HG03378 (cell line): ENCODE measurements around the gene HCAR1.
"Not testable (repeated sequence)": the region's sequence is repeated elsewhere in the genome, so short reads cannot be mapped to it uniquely, and the experiment has no call there.

Experiments
- ATAC-seq: cut with Tn5 transposase; IDR thresholded peaks from one replicate; pipeline ENCODE4 v1.9.1; 2021; ENCODE audit warnings: mild to moderate bottlenecking, moderate library complexity; ENCODE audit not compliant: unreplicated experiment

The HCAR1 gene

DNA sequence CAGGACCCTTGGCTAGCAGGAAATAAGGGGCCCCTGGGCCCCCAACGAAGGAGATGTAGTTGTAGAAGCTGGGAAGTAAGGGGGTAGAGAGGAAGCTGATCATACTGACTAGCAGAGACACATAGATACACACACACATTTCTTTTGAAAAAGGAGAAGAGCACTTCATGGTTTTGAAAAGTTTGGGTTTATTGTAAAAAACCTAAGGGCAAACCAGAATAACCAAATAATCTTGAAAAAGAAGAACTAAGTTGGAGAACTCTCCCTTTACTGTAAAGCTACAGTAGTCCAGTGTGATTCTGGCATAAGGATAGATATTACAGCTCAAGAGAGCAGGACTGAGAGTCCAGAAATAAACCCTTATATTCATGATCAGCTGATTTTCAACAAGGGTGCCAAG lies 8.3 kb downstream of the HCAR1 start:
- ATAC-seq = no peak

DNA sequence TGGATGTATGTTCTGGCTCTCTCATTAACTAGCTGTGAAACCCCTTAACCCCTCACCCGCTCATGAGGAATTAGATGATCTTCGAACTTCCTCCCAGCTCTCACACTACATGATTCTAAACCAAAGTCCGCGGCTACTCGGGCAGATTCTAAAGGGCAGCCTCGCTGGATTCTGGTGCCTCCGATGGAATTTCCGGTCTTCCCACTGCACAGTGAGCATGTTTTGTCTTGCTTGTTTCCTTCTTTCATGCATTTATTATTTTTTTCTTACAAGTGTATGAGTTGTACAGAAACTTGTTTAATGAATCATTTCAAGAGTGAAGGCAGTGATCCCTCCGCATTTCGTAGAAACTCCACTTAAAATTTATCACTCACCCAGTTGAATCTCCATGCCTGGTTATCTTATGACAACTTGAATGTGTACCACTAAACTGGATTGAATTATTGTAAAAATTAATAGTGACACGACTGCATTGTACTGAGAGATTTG lies 9.5 kb downstream of the HCAR1 start:
- ATAC-seq = no peak

DNA sequence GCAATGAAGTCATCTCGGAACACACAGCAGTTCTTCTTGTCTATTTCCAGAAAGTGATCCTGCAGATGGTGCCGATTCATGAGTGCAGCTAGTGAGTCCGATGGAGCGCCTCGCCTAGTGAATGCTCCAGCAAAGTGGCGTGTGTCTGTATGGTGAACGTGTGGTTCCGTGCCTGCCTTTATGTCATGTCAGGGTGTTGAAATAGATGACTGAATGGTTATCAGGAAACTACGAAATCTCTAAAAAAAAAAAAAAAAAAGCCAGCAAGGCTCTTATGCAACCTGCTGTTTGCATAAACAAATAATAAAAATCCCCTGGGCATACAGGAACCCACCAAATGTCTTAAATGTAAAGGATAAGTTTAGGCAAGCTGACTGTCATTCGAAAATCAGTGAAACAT lies 14.0 kb downstream of the HCAR1 start, which contains the start of gene HCAR3:
Gene HCAR3 (minus strand): TSS at position 154 of the 400 bp plus-strand sequence. CDS start 74 bp downstream, at position 80.
- not testable (repeated sequence) for ATAC-seq

DNA sequence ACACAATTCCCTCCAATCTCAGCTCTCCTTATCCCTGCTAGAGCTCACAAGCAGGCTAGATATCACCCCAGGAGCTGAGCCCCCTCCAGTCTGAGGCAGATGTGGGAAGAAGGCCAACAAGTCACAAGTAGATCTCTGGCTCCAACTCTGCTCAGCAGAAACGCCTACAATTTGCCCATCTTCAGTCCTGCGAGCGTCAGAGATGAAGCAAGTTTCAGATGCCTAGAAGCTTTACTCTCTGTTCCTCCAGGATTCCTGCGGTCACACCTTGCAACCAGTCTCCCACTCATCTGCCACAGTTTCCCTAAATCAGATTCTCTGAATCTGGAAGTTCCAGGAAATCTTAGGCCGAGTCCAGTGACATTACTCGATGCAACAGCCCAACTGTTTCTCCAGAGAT lies 15.4 kb downstream of the HCAR1 start:
- ATAC-seq = not testable (repeated sequence)

DNA sequence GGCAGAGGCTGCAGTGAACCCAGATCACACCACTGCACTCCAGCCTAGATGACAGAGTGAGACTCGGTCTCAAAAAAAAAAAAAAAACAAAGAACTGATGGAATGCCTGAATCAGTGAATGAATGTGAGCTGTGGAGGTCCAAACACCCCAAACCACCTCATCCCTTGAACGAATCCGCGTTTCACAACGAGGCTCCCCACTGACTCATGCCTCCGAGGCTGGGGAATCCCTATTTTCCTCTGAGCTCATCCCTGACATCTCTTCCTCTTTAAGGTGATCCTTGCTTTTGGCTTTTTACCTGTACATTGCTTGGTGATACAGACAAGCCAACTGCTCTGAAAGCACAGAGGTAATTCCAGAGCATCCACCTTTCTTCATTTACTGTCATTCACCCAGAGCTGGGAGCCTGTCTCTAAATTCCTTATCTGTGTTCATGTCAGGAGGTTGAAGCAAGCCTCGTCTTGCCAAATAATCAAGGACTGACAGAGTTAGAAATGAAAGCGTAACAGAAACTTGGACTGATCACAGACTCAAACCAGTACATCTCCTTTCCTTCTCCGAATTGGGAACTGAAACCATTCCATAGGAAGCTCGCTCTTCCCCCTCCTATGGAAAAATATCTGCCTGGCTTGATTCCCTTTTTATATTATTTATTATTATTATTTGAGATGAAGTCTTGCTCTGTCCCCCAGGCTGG lies 17.0 kb downstream of the HCAR1 start:
- not testable (repeated sequence) for ATAC-seq

DNA sequence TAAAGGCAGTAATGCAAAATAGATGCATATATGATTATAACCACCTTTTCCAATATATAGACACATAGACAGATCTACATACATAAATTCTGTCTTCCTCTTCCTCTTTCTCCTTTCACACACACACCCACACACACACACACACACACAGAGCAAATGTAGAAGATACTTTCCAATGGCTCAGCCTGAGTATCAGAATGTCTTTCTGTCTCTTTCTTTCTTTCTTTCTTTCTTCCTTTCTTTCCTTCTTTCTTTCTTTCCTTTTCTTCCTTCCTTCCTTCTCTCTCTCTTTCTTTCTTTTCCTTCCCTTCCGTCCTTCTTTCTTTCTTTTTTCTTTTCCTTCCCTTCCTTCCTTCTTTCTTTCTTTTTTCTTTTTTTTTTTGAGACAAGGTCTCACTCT lies 19.4 kb downstream of the HCAR1 start:
- not testable (repeated sequence) for ATAC-seq

DNA sequence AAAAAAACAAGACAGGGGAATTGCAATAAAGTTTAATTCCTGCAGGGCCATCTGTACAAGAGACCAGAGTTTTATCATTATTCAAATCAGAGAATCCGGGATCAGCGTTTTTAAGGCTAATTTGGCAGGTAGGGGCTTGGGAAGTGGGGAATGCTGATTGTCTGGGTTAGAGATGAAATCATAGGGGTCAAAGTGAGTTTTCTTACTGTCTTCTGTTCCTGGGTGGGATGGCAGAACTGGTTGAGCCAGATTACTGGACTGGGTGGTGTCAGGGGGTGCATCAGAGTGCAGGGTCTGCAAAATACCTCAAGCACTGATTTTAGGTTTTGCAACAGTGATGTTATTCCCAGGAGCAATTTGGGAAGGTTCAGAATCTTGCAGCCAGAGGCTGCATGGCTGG lies 20.3 kb downstream of the HCAR1 start:
- ATAC-seq = not testable (repeated sequence)

DNA sequence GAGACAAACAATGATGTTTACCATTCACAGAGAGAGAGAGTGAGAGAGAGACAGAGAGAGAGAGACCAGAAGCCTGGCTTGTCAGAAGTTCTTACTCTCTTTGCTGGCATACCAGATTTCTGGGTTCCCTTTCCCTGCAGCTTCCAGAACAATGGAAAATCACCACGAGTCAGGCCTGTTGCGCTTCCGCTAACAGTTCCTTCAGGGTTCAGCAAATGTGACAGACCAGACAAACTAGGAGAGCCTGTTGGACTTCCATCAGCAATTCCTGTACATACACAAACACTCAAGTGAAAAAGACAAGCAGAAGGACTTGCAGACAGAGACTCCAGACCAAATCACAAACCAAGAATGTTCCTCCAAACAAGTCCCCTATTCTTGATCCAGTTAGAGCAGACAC lies 21.4 kb downstream of the HCAR1 start:
- ATAC-seq = not testable (repeated sequence)

DNA sequence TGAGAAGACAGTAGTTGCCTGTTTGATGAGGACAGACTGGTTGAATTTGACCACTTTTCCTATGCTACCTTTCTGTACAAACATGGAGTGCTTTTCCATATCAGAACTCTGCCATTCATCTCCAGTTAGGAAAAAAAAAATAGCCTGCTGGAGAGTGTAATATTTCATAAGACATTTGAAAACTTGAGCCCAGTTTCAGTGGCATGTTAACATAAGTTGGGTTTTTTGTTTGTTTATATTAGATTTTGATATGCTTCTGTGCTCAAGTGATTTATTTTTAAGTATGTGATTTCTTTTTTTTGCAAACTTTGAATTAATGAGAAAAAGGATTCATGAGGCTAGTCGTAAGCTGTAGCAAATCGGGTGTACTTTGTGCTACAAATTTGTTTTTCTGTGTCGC lies 26.8 kb downstream of the HCAR1 start:
- ATAC-seq = not testable (repeated sequence)

DNA sequence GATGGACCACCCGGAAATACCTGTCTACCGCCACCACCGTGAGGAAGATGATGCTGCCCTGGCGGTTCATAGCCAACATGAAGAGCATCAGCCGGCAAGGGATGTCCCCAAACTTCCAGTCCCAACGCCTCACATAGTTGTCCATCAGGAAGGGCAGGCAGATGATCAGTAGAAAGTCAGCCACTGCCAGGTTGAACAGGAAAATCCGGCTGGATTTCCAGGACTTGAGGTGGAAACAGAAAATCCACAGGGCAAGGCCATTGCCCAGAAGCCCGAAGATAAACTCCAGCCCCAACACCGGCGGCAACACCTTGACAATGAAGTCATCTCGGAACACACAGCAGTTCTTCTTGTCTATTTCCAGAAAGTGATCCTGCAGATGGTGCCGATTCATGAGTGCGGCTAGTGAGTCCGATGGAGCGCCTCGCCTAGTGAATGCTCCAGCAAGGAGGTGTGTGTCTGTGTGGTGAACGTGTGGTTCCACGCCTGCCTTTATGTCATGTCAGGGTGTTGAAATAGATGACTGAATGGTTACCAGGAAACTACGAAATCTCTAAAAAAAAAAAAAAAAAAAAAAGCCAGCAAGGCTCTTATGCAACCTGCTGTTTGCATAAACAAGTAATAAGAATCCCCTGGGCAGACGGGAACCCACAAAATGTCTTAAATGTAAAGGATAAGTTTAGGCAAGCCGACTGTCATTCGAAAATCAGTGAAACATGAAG lies 27.6 kb downstream of the HCAR1 start, which contains the start of gene HCAR2:
Gene HCAR2 (minus strand): TSS at position 468 of the 722 bp plus-strand sequence. CDS start 74 bp downstream, at position 394.
- ATAC-seq = not testable (repeated sequence)

DNA sequence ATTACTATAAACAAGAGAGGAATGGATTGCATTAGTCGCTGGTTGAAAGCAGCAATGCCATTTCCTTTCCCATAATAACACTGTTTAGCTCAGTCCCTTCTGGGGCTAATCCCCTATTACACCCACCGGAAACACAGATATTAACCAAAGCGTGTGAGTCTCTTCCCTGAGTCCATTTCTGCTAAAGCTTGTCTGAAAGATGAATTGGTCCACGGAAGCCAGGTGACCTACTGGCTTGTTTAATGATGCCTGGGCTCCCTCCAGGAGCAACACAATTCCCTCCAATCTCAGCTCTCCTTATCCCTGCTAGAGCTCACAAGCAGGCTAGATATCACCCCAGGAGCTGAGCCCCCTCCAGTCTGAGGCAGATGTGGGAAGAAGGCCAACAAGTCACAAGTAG lies 29.2 kb downstream of the HCAR1 start:
- ATAC-seq = not testable (repeated sequence)

DNA sequence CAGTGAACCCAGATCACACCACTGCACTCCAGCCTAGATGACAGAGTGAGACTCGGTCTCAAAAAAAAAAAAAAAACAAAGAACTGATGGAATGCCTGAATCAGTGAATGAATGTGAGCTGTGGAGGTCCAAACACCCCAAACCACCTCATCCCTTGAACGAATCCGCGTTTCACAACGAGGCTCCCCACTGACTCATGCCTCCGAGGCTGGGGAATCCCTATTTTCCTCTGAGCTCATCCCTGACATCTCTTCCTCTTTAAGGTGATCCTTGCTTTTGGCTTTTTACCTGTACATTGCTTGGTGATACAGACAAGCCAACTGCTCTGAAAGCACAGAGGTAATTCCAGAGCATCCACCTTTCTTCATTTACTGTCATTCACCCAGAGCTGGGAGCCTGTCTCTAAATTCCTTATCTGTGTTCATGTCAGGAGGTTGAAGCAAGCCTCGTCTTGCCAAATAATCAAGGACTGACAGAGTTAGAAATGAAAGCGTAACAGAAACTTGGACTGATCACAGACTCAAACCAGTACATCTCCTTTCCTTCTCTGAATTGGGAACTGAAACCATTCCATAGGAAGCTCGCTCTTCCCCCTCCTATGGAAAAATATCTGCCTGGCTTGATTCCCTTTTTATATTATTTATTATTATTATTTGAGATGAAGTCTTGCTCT lies 30.5 kb downstream of the HCAR1 start:
- ATAC-seq = not testable (repeated sequence)

DNA sequence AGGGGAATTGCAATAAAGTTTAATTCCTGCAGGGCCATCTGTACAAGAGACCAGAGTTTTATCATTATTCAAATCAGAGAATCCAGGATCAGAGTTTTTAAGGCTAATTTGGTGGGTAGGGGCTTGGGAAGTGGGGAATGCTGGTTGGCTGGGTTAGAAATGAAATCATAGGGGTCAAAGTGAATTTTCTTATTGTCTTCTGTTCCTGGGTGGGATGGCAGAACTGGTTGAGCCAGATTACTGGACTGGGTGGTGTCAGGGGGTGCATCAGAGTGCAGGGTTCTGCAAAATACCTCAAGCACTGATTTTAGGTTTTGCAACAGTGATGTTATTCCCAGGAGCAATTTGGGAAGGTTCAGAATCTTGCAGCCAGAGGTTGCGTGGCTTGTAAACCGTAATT lies 33.7 kb downstream of the HCAR1 start:
- not testable (repeated sequence) for ATAC-seq

DNA sequence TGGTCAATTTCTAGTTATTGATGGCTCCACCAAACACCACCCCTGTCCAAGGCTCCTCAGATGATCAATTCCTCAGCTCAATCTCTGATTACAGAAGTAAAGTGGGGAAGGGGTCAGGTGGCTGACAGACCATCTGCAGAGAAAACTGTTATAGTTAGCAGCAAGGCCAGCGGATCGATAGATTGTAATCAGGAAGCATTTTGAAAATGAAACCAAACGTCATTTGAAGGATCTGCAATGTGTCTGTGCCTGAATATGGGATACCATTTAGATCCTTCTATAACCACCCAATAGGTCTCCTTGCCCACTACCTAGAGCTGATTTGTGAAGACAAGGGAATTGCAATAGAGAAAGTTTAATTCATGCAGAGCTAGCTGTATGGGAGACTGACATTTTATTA lies 39.1 kb downstream of the HCAR1 start:
- no peak for ATAC-seq

DNA sequence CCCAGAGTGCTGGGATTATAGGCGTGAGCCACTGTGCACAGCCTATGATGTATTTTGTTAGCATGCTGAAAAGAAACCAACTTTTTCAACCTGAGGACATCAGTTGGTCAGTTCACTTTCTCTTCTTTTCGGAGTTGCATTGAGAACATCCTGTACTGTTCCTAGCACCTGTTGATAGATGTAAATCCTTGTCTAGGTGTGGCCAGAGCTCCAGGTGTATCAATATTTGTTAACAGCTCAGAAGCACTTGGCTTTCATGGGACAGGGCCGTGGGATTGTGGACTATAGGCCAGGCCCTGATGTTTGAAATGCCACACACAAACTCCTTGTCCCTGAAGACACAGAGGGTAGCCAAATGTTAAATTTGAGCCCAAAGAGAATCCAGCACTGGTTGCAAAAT lies 42.4 kb downstream of the HCAR1 start:
- no peak for ATAC-seq

DNA sequence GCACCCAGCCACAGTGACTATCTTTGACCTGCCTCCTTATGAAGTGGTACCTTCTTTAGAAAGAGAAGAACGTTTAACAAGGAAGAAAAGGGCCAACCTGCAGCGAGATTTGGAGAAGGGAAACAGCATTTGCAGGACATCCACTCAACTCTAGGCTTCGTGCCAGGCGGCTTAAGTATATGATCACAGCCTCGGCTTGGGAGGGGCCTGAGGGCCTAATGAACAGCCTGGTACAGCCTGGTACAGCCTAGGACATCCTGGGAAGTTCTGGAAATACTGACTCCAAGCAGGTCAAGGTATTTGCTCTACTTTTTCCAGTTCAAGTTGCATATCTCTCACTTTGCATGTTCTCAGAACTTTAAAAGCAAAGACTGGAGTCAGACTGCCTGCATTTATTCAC lies 43.6 kb downstream of the HCAR1 start:
- ATAC-seq = no peak

DNA sequence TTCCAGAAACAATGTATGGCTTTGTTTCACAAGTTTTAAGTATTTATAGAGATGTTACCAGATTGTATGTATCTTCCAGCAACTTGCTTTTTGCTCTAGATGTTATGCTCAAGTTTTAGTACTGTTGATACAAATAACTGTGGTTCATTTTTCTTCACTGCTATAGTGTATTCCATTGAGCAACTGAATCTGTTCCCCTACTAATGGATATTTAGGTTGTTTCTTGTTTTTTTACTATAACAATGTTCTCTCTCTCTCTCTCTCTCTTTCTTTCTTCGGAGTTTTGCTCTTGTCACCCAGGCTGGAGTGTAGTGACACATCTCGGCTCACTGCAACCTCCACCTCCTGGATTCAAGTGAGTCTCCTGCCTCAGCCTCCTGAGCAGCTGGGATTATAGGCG lies 44.1 kb downstream of the HCAR1 start:
- no peak for ATAC-seq

DNA sequence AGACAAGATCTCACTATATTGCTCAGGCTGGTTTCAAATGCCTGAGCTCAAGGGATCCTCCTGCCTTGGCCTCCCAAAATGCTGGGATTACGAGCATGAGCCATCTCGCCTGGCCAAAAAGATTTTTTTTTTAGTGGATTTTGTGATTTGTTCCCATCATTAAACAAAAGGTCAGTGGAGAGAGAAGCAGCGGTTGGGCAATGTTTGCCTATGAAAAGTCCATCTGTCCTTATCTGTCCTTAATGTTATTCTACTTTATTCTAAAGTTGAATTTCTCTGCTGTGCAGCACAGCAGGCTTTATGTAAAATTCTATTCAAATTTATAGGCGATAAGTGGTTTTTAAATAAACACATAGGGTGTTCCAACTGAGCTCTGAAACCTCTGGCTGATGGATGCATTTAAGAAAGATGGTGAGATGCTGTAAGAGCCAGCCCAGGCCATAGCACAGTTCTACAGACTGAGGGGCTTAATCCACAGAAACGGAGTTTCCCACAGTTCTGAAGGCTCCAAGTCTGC lies 46.3 kb downstream of the HCAR1 start:
- no peak for ATAC-seq

DNA sequence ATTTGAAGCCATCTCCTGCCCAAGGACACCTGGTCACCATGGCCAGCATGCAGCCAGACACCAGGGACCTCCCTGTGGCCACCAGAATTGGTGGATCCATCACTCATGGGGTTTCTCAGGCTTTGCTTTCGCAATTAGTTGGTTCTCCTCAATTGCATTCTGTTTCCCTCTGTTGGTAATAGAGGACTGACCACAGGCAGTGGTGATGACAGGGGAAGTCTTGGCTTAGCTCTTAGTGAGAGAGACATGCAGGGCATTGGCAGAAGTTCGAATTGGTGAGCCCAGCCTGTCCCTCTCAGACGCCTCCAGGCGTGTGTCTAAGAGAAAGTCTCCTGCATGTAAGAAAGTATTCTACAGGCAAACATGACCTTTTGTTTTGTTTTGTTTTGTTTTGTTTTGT lies 48.8 kb downstream of the HCAR1 start:
- no peak for ATAC-seq

DNA sequence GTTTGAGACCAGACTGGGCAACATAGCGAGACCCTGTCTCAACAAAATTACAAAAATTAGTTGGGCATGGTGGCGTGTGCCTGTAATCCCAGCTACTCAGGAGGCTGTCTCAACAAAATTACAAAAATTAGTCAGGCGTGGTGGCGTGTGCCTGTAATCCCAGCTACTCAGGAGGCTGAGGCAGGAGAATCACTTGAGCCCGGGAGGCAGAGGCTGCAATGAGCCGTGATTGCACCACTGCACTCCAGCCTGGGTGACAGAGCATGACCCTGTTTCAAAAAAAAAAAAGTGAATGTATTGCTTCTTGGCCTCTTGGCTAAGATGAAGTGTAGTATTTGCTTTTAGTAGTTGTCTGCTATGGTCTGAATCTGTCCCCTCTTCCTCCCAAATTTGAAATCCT lies 49.7 kb downstream of the HCAR1 start:
- ATAC-seq = not testable (repeated sequence)

DNA sequence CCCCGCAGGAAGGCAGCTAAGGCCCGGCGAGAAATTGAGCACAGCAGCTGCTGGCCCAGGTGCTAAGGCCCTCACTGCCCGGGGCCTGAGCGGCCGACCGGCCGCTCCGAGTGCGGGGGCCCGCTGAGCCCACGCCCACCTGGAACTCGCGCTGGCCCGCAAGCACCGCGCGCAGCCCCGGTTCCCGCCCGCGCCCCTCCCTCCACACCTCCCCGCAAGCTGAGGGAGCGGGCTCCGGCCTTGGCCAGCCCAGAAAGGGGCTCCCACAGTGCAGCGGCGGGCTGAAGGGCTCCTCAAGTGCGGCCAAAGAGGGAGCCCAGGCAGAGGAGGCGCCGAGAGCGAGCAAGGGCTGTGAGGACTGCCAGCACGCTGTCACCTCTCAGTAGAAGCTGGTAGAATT lies 53.9 kb downstream of the HCAR1 start:
- ATAC-seq = not testable (repeated sequence)
